Mucosa of rectum (tissue), 2 donors: Measurements from ENCODE around the gene CYLD.

Experiments
- H3K27ac ChIP-seq, 2 donors: one replicate each; pipeline ENCODE4 v1.7.0; 2013; ENCODE audit warnings: inconsistent platforms in 2 of 2, low read depth in 2 of 2, low read length in 2 of 2
- H3K27me3 ChIP-seq, 2 donors: one replicate each; pipeline ENCODE4 v1.7.0; 2013; ENCODE audit warnings: low read length in 2 of 2; ENCODE audit not compliant: control insufficient read depth in 2 of 2, insufficient read depth in 2 of 2
- H3K36me3 ChIP-seq, 2 donors: one replicate each; pipeline ENCODE4 v1.7.0; 2013; ENCODE audit warnings: low read length in 2 of 2; ENCODE audit not compliant: control insufficient read depth in 2 of 2, insufficient read depth in 2 of 2
- H3K4me1 ChIP-seq, 2 donors: one replicate each; pipeline ENCODE4 v1.7.0; 2013; ENCODE audit warnings: low read length in 2 of 2, mild to moderate bottlenecking in 1 of 2; ENCODE audit not compliant: control insufficient read depth in 2 of 2, insufficient read depth in 2 of 2
- H3K4me3 ChIP-seq, 2 donors: one replicate each; pipeline ENCODE4 v1.7.0; 2013; ENCODE audit warnings: low read length in 2 of 2
- H3K9ac ChIP-seq, 2 donors: one replicate each; pipeline ENCODE4 v1.7.0; 2013; ENCODE audit warnings: low read length in 2 of 2, low read depth in 1 of 2, mild to moderate bottlenecking in 1 of 2
- H3K9me3 ChIP-seq, 2 donors: one replicate each; pipeline ENCODE4 v1.7.0; 2013; ENCODE audit warnings: low read length in 2 of 2; ENCODE audit not compliant: control insufficient read depth in 2 of 2
- donor health status: healthy.
- donor health status: Normal muscosa, but diverticular disease.

Gene CYLD

GRCh38 chr16:50822671-50823070, 80.8 kb downstream of the CYLD start:
- H3K27ac ChIP-seq = no peak overlapping the region
- no peaks in the 10 kb centered on the region for H3K4me1 ChIP-seq
- H3K36me3 ChIP-seq = no peaks in the 10 kb centered on the region
- H3K9ac ChIP-seq = no peak overlapping the region
- no peaks in the 10 kb centered on the region for H3K27me3 ChIP-seq
- no peak overlapping the region for H3K4me3 ChIP-seq
- no peaks in the 10 kb centered on the region for H3K9me3 ChIP-seq

DNA sequence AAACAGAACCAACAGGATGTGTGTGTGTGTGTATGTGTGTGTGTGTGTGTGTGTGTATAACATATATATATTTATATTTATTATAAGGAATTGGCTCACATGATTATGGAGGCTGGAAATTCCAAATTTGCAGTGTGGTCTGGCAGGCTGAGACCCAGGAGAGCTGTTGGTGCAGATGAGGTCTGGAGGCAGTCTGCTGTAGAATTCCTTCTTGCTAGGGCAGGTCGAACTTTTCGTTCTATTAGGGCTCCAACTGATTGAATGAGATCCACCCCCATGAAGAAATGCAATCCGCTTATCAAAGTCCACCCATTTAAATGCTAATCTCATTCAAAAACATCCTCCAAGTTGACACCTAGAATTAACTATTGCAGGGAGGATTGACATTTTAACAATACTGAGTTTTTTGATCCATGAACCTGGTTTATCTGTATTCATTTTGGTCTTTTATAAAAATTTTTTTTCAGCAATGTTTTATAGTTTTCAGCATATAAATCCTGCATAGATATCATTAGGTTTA, 85.0 kb downstream of the CYLD start:
- H3K27me3 ChIP-seq = no peaks in the 10 kb centered on the region
- no peak overlapping the region for H3K4me3 ChIP-seq
- H3K9me3 ChIP-seq = no peaks in the 10 kb centered on the region
- no peak overlapping the region for H3K27ac ChIP-seq
- no peaks in the 10 kb centered on the region for H3K36me3 ChIP-seq
- no peak overlapping the region for H3K9ac ChIP-seq
- no peaks in the 10 kb centered on the region for H3K4me1 ChIP-seq

DNA sequence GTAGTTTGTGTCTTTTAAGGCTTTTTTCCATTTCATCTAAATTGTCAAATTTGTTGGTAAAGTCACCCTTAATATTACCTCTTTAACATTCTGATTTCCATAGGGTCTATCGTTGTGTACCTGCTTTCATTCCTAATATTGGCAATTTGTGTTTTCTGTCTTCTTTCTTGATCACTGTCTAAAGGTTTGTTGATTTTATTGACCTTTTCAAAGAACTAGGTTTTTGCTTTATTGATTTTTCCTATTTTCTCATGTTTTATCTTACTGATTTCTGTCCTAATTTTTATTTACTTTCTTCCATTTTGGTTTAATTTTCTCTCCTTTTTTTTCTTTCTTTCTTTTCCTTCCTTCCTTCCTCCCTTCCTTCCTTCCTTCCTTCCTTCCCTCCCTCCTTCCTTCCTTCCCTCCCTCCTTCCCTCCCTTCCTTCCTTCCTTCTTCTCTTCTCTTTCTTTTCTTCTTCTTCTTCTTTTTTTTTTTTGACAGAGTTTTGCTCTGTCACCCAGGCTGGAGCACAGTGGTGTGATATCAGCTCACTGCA, 86.3 kb downstream of the CYLD start:
- H3K36me3 ChIP-seq = no peaks in the 10 kb centered on the region
- no peak overlapping the region for H3K9ac ChIP-seq
- no peaks in the 10 kb centered on the region for H3K4me1 ChIP-seq
- H3K27ac ChIP-seq = no peak overlapping the region
- H3K27me3 ChIP-seq = no peaks in the 10 kb centered on the region
- H3K9me3 ChIP-seq = no peaks in the 10 kb centered on the region
- H3K4me3 ChIP-seq = no peak overlapping the region

DNA sequence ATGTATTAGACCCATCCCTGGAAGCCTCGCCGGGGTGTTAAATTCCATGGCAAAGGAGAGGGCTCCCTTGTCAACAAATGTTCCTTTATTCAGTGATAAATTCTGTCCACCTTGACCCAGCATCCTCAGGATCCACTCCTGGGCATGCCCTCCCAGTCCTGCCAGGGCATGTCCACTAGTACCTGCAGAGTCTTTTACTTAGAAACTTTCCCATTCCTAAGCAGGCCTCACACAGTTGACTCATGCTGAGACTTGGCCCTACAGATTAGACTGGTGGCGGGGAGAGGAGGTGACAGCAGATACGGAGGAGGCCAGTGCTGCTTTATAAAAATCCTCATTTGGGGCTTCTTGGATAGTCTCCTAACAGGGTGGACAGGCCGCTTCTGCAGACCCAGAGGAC, 88.8 kb downstream of the CYLD start:
- Histone ChIP-seq H3K4me1 (no peaks in the 10 kb centered on the region), H3K27ac (no peak overlapping the region), H3K9ac (no peak overlapping the region), H3K36me3 (no peaks in the 10 kb centered on the region), H3K9me3 (no peaks in the 10 kb centered on the region), H3K4me3 (no peak overlapping the region), H3K27me3 (no peaks in the 10 kb centered on the region)

- H3K27me3 ChIP-seq = no peaks in the 10 kb centered on the region
These were observed 89.9 kb downstream of the CYLD start for GRCh38 chr16:50831751-50832150.

DNA sequence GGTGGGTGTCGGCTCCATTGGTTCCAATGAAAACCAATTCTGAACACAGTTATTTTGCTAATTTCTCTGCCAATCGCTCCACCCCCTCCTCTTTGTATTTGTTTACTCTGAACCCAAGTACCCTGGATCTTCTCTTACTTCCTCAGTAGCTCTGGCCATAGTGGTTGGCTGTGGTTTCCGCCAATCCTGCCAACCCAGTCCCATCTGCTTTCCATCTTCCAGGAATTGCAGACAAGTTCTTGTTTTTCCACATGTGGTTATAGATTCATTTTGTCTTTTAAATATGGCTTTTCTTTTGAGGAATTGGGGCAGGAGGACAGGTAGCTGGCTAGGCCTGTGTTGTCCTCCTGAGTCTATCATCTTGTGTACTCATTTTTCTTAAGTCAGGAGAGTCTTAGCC, 92.0 kb downstream of the CYLD start:
- Histone ChIP-seq H3K4me1 (no peaks in the 10 kb centered on the region), H3K9me3 (no peaks in the 10 kb centered on the region), H3K36me3 (no peaks in the 10 kb centered on the region), H3K27me3 (no peaks in the 10 kb centered on the region), H3K9ac (no peak overlapping the region), H3K27ac (no peak overlapping the region), H3K4me3 (no peak overlapping the region)

More at GRCh38 chr16:50831751-50832150, 89.9 kb downstream of the CYLD start:
- Histone ChIP-seq H3K4me1 (no peaks in the 10 kb centered on the region), H3K36me3 (no peaks in the 10 kb centered on the region), H3K9me3 (no peaks in the 10 kb centered on the region), H3K4me3 (no peak overlapping the region), H3K9ac (no peak overlapping the region), H3K27ac (no peak overlapping the region)

DNA sequence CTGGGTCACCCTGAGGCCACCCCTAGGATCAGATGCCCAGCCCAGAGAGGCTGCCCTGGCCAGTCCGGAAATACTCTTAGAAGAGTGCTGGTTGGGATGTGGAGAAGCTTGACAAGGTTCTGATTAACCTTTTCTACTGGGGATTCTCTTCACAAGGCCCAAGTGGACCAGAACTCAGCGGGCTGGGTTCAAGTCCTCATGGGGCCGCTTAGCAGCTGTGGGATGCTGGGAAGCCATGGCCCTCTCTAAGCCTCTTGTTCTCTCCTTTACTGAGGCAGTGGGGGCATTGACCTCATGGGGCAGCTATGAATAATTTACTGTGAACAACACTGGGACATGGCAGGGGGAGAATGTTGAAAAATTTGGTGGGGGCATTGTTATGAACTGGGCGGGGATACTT, 92.8 kb downstream of the CYLD start:
- Histone ChIP-seq H3K27ac (no peak overlapping the region), H3K36me3 (no peaks in the 10 kb centered on the region), H3K9me3 (no peaks in the 10 kb centered on the region), H3K9ac (no peak overlapping the region), H3K27me3 (no peaks in the 10 kb centered on the region), H3K4me1 (no peaks in the 10 kb centered on the region), H3K4me3 (no peak overlapping the region)

GRCh38 chr16:50835358-50836060, 93.6 kb downstream of the CYLD start:
- Histone ChIP-seq H3K4me1 (no peaks in the 10 kb centered on the region), H3K36me3 (no peaks in the 10 kb centered on the region), H3K4me3 (no peak overlapping the region), H3K9me3 (no peaks in the 10 kb centered on the region), H3K27ac (no peak overlapping the region), H3K27me3 (peaks cover 0 to 7% of the 10 kb centered on the region in 2 donors), H3K9ac (no peak overlapping the region)

DNA sequence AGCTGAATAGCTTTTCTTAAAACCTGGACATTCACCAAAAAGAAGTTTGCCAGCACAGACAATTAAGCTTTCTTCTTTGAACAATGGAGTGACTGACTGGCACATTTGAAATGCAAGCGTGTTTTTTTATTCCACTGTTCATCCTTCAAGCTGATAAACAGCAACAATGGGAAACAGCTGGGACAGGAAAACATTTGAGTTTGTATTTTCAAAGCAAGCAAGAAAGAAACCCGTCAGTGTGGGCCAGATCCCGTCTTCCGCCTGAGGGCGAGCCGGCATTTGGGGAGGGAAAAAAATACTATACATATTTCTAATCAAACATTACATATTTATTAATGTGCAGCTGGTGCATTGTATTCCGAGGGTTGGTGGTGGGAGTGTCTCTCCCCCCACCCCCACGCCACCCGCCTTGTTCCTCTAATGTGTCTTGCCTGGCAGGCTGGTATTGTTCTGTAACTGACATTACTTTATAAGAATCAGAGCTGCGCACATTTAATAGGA, 94.3 kb downstream of the CYLD start:
- Histone ChIP-seq H3K9ac (no peak overlapping the region), H3K27me3 (peaks cover 5 to 7% of the 10 kb centered on the region in 2 donors), H3K4me3 (no peak overlapping the region), H3K9me3 (no peaks in the 10 kb centered on the region), H3K4me1 (no peaks in the 10 kb centered on the region), H3K36me3 (no peaks in the 10 kb centered on the region), H3K27ac (no peak overlapping the region)

DNA sequence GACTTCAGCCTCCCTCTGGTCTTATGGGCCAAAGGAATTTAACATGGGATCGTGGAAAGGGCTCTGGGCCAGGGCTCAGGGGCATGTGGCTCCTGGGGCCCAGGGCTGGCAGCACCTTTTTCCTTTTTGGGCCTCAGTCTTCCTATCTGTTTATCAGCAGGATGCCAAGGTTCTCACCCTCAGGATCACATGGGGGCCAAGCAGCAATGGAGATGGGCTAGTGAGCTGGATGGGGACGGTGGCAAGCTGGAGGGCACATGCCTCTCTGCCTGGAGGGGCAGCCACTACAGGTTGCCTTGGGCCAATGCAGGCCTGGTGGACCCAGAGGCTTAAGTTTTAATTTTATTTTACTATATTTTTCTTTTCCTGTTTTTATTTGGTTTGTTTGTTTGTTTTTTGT, 95.4 kb downstream of the CYLD start:
- peaks cover 7 to 11% of the 10 kb centered on the region in 2 donors for H3K27me3 ChIP-seq
- no peaks in the 10 kb centered on the region for H3K9me3 ChIP-seq
- H3K9ac ChIP-seq = no peak overlapping the region
- H3K27ac ChIP-seq = no peak overlapping the region
- no peaks in the 10 kb centered on the region for H3K36me3 ChIP-seq
- no peaks in the 10 kb centered on the region for H3K4me1 ChIP-seq
- no peak overlapping the region for H3K4me3 ChIP-seq
